Mesendoderm (in vitro differentiated cells): Measurements from ENCODE around the gene CTIF.

Experiments
- DNase-seq: peaks from one replicate; pipeline ENCODE4 v3.0.0; 2013
- H2AK5ac ChIP-seq: 2 replicates; pipeline ENCODE4 v1.6.1; 2013; ENCODE audit warnings: low read length, inconsistent platforms
- H2BK120ac ChIP-seq: 2 replicates; pipeline ENCODE4 v1.6.1; 2013; ENCODE audit warnings: low read depth, mild to moderate bottlenecking, low read length, moderate library complexity, mixed read lengths
- H2BK15ac ChIP-seq: replicated peaks from 2 replicates; pipeline ENCODE4 v1.6.1; 2013; ENCODE audit warnings: low read depth, mild to moderate bottlenecking, moderate library complexity
- H2BK5ac ChIP-seq: 2 replicates; pipeline ENCODE4 v1.6.1; 2013; ENCODE audit warnings: low read length, inconsistent platforms
- H3K18ac ChIP-seq: 2 replicates; pipeline ENCODE4 v1.6.1; 2013; ENCODE audit warnings: mild to moderate bottlenecking, low read length, mixed read lengths
- H3K23ac ChIP-seq: one replicate; pipeline ENCODE4 v1.6.1; 2013; ENCODE audit warnings: low read length
- H3K27ac ChIP-seq: 2 replicates; pipeline ENCODE4 v1.5.1; 2013; ENCODE audit warnings: low read depth, mild to moderate bottlenecking, inconsistent platforms, low read length, moderate library complexity
- H3K27me3 ChIP-seq: 2 replicates; pipeline ENCODE4 v1.6.1; 2013; ENCODE audit warnings: low read length, control low read depth, mild to moderate bottlenecking, inconsistent platforms; ENCODE audit not compliant: insufficient read depth, poor library complexity
- H3K36me3 ChIP-seq: 2 replicates; pipeline ENCODE4 v1.6.1; 2013; ENCODE audit warnings: low read length, inconsistent platforms; ENCODE audit not compliant: control insufficient read depth, insufficient read depth
- H3K4ac ChIP-seq: one replicate; pipeline ENCODE4 v1.6.1; 2013; ENCODE audit warnings: low read depth, mild to moderate bottlenecking, low read length, moderate library complexity
- H3K4me1 ChIP-seq: 2 replicates; pipeline ENCODE4 v1.6.1; 2013; ENCODE audit warnings: low read depth, low read length, inconsistent platforms; ENCODE audit not compliant: control insufficient read depth
- H3K4me2 ChIP-seq: 2 replicates; pipeline ENCODE4 v1.6.1; 2013; ENCODE audit warnings: low read length
- H3K4me3 ChIP-seq: 2 replicates; pipeline ENCODE4 v1.5.1; 2013; ENCODE audit warnings: mild to moderate bottlenecking, low read length
- H3K56ac ChIP-seq: one replicate; pipeline ENCODE4 v1.6.1; 2013; ENCODE audit warnings: low read length
- H3K79me1 ChIP-seq: 2 replicates; pipeline ENCODE4 v1.6.1; 2013; ENCODE audit warnings: low read length, inconsistent platforms
- H3K79me2 ChIP-seq: 2 replicates; pipeline ENCODE4 v1.6.1; 2013; ENCODE audit warnings: mild to moderate bottlenecking, low read length; ENCODE audit not compliant: control insufficient read depth, insufficient read depth
- H3K9ac ChIP-seq: 2 replicates; pipeline ENCODE4 v1.6.1; 2013; ENCODE audit warnings: low read length, inconsistent platforms
- H4K5ac ChIP-seq: one replicate; pipeline ENCODE4 v1.6.1; 2013; ENCODE audit warnings: low read length
- H4K8ac ChIP-seq: one replicate; pipeline ENCODE4 v1.6.1; 2013; ENCODE audit warnings: low read depth, mild to moderate bottlenecking, control low read depth, low read length, moderate library complexity
- WGBS: extraction: QIAGEN DNeasy Blood & Tissue Kit; methylation state at CpG from one replicate; pipeline ENCODE4 v1.1.7; 2013; ENCODE audit warnings: low lambda C conversion rate, missing lambda C conversion rate; ENCODE audit not compliant: insufficient coverage; ENCODE audit errors: extremely low coverage; 5-methylcytosine and 5-hydroxymethylcytosine counted together

CTIF gene

GRCh38 chr18:48580066-48580465 is 41.2 kb downstream of the CTIF start:
- no peak overlapping the region for H3K23ac ChIP-seq
- H4K5ac ChIP-seq = no peak overlapping the region
- H2AK5ac ChIP-seq = no peak overlapping the region
- H3K4me3 ChIP-seq = no peak overlapping the region
- H2BK120ac ChIP-seq = no peak overlapping the region
- H3K56ac ChIP-seq = no peak overlapping the region
- H3K18ac ChIP-seq = no peak overlapping the region
- no CpG with 5 or more reads among the region's 7 CpGs for WGBS
- no peaks in the 10 kb centered on the region for H3K79me2 ChIP-seq
- no peak overlapping the region for H3K9ac ChIP-seq
- peaks cover 22% of the 10 kb centered on the region for H3K4me1 ChIP-seq
- no peak overlapping the region for H2BK5ac ChIP-seq
- DNase-seq = no peak
- H3K79me1 ChIP-seq = peaks cover 12% of the 10 kb centered on the region
- H3K27ac ChIP-seq = no peak overlapping the region
- no peak overlapping the region for H3K4ac ChIP-seq
- H3K27me3 ChIP-seq = no peaks in the 10 kb centered on the region
- H3K4me2 ChIP-seq = no peak overlapping the region
- H2BK15ac ChIP-seq = no peak overlapping the region
- H4K8ac ChIP-seq = no peak overlapping the region
- no peaks in the 10 kb centered on the region for H3K36me3 ChIP-seq

GRCh38 chr18:48580782-48581181 is 42.0 kb downstream of the CTIF start:
- H3K79me1 ChIP-seq = peaks cover 12% of the 10 kb centered on the region
- no peak overlapping the region for H3K4ac ChIP-seq
- H3K4me1 ChIP-seq = peaks cover 22% of the 10 kb centered on the region
- H2BK15ac ChIP-seq = no peak overlapping the region
- H3K23ac ChIP-seq = no peak overlapping the region
- no peaks in the 10 kb centered on the region for H3K27me3 ChIP-seq
- no peak overlapping the region for H4K5ac ChIP-seq
- no peak overlapping the region for H2BK120ac ChIP-seq
- H3K4me2 ChIP-seq = no peak overlapping the region
- H3K9ac ChIP-seq = no peak overlapping the region
- H3K4me3 ChIP-seq = no peak overlapping the region
- no peak overlapping the region for H2AK5ac ChIP-seq
- DNase-seq = peak; percentile 92
- H3K36me3 ChIP-seq = no peaks in the 10 kb centered on the region
- no peak overlapping the region for H3K27ac ChIP-seq
- no peak overlapping the region for H4K8ac ChIP-seq
- H3K79me2 ChIP-seq = no peaks in the 10 kb centered on the region
- H2BK5ac ChIP-seq = no peak overlapping the region
- peak overlapping the region; percentile 11 for H3K56ac ChIP-seq
- no peak overlapping the region for H3K18ac ChIP-seq
- no CpG with 5 or more reads among the region's 10 CpGs for WGBS

GRCh38 chr18:48581206-48581605 is 42.4 kb downstream of the CTIF start:
- no peak overlapping the region for H2AK5ac ChIP-seq
- H3K4me3 ChIP-seq = no peak overlapping the region
- no peak overlapping the region for H2BK15ac ChIP-seq
- H3K36me3 ChIP-seq = no peaks in the 10 kb centered on the region
- no CpG with 5 or more reads among the region's 4 CpGs for WGBS
- H3K79me1 ChIP-seq = peaks cover 12% of the 10 kb centered on the region
- no peak overlapping the region for H4K8ac ChIP-seq
- no peak overlapping the region for H3K56ac ChIP-seq
- no peak overlapping the region for H4K5ac ChIP-seq
- H2BK120ac ChIP-seq = no peak overlapping the region
- no peak overlapping the region for H3K27ac ChIP-seq
- no peak for DNase-seq
- H3K4me2 ChIP-seq = no peak overlapping the region
- no peak overlapping the region for H3K23ac ChIP-seq
- no peak overlapping the region for H3K4ac ChIP-seq
- no peaks in the 10 kb centered on the region for H3K27me3 ChIP-seq
- no peak overlapping the region for H3K9ac ChIP-seq
- no peak overlapping the region for H3K18ac ChIP-seq
- peaks cover 22% of the 10 kb centered on the region for H3K4me1 ChIP-seq
- H2BK5ac ChIP-seq = no peak overlapping the region
- H3K79me2 ChIP-seq = no peaks in the 10 kb centered on the region

DNA sequence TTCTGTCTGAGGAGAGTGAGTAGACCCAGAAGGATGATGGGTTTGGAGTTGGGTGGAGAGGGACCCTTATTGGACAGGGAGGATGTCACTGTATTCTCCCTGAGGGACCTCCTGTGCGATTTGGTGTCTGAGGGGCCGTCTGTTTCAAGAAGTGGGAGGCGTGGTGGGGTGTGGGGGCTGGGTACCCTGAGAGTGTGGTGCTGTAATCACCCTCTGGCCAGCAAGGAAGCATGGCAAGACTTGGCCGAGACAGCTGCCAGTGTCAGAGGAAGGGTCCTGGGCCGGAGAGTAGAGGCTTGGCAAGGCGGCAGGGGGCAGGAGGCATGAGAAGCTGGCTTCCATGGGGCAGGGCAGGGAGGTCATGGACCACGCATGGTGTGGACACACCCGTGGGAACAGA is 43.1 kb downstream of the CTIF start:
- H3K27me3 ChIP-seq = no peaks in the 10 kb centered on the region
- no peaks in the 10 kb centered on the region for H3K79me2 ChIP-seq
- no peak overlapping the region for H2BK5ac ChIP-seq
- H4K8ac ChIP-seq = no peak overlapping the region
- H3K36me3 ChIP-seq = no peaks in the 10 kb centered on the region
- no peak for DNase-seq
- no peak overlapping the region for H3K23ac ChIP-seq
- H3K79me1 ChIP-seq = peaks cover 12% of the 10 kb centered on the region
- no peak overlapping the region for H2AK5ac ChIP-seq
- H3K9ac ChIP-seq = no peak overlapping the region
- H3K4me2 ChIP-seq = no peak overlapping the region
- no peak overlapping the region for H3K56ac ChIP-seq
- no peak overlapping the region for H3K4me3 ChIP-seq
- no peak overlapping the region for H3K18ac ChIP-seq
- no peak overlapping the region for H3K4ac ChIP-seq
- H3K4me1 ChIP-seq = peaks cover 22% of the 10 kb centered on the region
- H3K27ac ChIP-seq = no peak overlapping the region
- no peak overlapping the region for H2BK120ac ChIP-seq
- H2BK15ac ChIP-seq = no peak overlapping the region
- no peak overlapping the region for H4K5ac ChIP-seq
- WGBS = no CpG with 5 or more reads among the region's 8 CpGs

- Histone ChIP-seq H3K27me3 (no peaks in the 10 kb centered on the region), H2BK120ac (no peak overlapping the region), H3K9ac (no peak overlapping the region), H3K4ac (no peak overlapping the region), H4K8ac (no peak overlapping the region), H3K36me3 (no peaks in the 10 kb centered on the region), H3K4me3 (no peak overlapping the region), H3K23ac (no peak overlapping the region), H2BK5ac (no peak overlapping the region), H3K79me2 (no peaks in the 10 kb centered on the region), H3K27ac (no peak overlapping the region), H3K4me2 (no peak overlapping the region), H2BK15ac (no peak overlapping the region), H3K79me1 (peaks cover 11% of the 10 kb centered on the region), H2AK5ac (no peak overlapping the region), H3K56ac (no peak overlapping the region), H4K5ac (no peak overlapping the region), H3K18ac (no peak overlapping the region), H3K4me1 (peaks cover 22% of the 10 kb centered on the region)
- no CpG with 5 or more reads among the region's 2 CpGs for WGBS
- peak; percentile 62 for DNase-seq
These were observed 44.1 kb downstream of the CTIF start for GRCh38 chr18:48582946-48583345.

DNA sequence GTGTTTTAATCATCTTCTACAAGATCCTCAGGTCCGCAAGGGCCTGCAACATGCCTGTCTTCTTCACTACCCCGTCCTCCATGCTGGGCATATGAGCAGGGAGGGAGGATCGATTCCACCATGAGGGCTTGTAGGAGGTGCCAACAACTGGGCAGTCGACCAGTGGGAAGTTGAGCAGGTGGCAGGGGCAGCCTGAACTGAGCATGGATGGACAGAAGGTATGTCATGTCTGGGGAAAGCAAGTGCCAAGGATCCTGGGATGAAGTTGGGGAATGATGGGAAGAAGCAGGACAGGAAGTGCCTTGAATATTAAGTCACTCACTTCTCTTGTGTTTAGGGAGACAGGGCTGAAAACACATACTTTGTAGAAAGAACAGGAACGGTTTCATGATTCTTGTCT is 44.7 kb downstream of the CTIF start:
- Histone ChIP-seq H3K4me2 (no peak overlapping the region), H2BK120ac (no peak overlapping the region), H3K79me1 (peaks cover 11% of the 10 kb centered on the region), H3K27me3 (no peaks in the 10 kb centered on the region), H3K4me1 (peaks cover 22% of the 10 kb centered on the region), H2AK5ac (no peak overlapping the region), H3K23ac (no peak overlapping the region), H4K8ac (no peak overlapping the region), H3K4ac (no peak overlapping the region), H3K27ac (no peak overlapping the region), H3K56ac (no peak overlapping the region), H2BK15ac (no peak overlapping the region), H3K79me2 (no peaks in the 10 kb centered on the region), H3K18ac (no peak overlapping the region), H3K36me3 (no peaks in the 10 kb centered on the region), H2BK5ac (no peak overlapping the region), H4K5ac (no peak overlapping the region), H3K4me3 (no peak overlapping the region), H3K9ac (no peak overlapping the region)
- no CpG with 5 or more reads among the region's 5 CpGs for WGBS
- DNase-seq = no peak
